Endothelial cell of umbilical vein (primary cell): ENCODE measurements around the gene SNX5. TPM values are rescaled to one million over a fixed set of nuclear protein-coding genes. Genes with fewer than 3 reads are reported as not detected.

Experiments
- BruUV-seq: library from RNA; stranded (reverse); fragments of 400-500 nt; replicated peaks from 2 replicates; lab custom pipeline; 2021; lab: Mats Ljungman, UMichigan
- CTCF ChIA-PET: fragments of 300-600, 350-600 bp; sonication (Branson Sonifier 250); formaldehyde crosslinking; loops from one replicate; lab custom pipeline; 2021; ENCODE audit warnings: antibody characterized with exemption, inconsistent platforms; lab: Charles Lee
- POLR2A ChIA-PET: fragments of 300-600, 350-600 bp; sonication (Branson Sonifier 250); formaldehyde crosslinking; loops from one replicate; lab custom pipeline; 2021; ENCODE audit warnings: antibody characterized with exemption, inconsistent platforms; lab: Charles Lee
- DNase-seq: peaks from one replicate; pipeline ENCODE4 v3.0.0-alpha.2; 2011; ENCODE audit warnings: low read depth, low spot score
- FAIRE-seq: peaks from 2 replicates; lab custom pipeline; 2011; peaks lifted over from hg19 to GRCh38; lab: Jason Lieb, UNC
- H2AFZ ChIP-seq: 2 replicates; pipeline ENCODE4 v1.6.0; 2012; ENCODE audit warnings: low read depth, low read length, control low read depth, inconsistent platforms
- H3K27ac ChIP-seq: 2 replicates; pipeline ENCODE4 v1.5.1; 2011; ENCODE audit warnings: low read depth, mild to moderate bottlenecking, control low read depth, low read length, moderate library complexity; ENCODE audit not compliant: insufficient read depth
- H3K27me3 ChIP-seq, 2 experiments: 2 replicates each; pipeline versions ENCODE4 v1.6.0 to v1.6.1; 2011; ENCODE audit warnings: low read length in 2 of 2, mixed read lengths in 1 of 2; ENCODE audit not compliant: control insufficient read depth in 2 of 2, insufficient read depth in 2 of 2
- H3K36me3 ChIP-seq, 2 experiments: 2 replicates in 1 of 2; 3 replicates in 1 of 2; pipeline ENCODE4 v1.5.1; 2011; ENCODE audit warnings: low read length in 2 of 2, mild to moderate bottlenecking in 1 of 2, moderate library complexity in 1 of 2; ENCODE audit not compliant: control insufficient read depth in 2 of 2, insufficient read depth in 2 of 2; ENCODE audit errors: extremely low read depth in 1 of 2
- H3K4me1 ChIP-seq: 3 replicates; pipeline ENCODE4 v1.5.1; 2011; ENCODE audit warnings: mild to moderate bottlenecking, low read length; ENCODE audit not compliant: control insufficient read depth, insufficient read depth; ENCODE audit errors: extremely low read depth
- H3K4me2 ChIP-seq: 2 replicates; pipeline ENCODE4 v1.6.1; 2011; ENCODE audit warnings: low read length, control low read depth, mixed read lengths; ENCODE audit not compliant: insufficient read depth
- H3K4me3 ChIP-seq, 3 experiments: fragments of 200-600 bp in 1 of 3; sonication (generic), shearing (Covaris generic) in 1 of 3; replicated peaks in 1 of 3; 2 replicates each; pipeline ENCODE4 v1.5.1; 2011 to 2016; ENCODE audit warnings: control low read depth in 3 of 3, low read length in 3 of 3, mild to moderate bottlenecking in 2 of 3, inconsistent platforms in 1 of 3, low read depth in 1 of 3, moderate library complexity in 1 of 3; ENCODE audit not compliant: insufficient read depth in 1 of 3
- H3K79me2 ChIP-seq: 2 replicates; pipeline ENCODE4 v1.6.0; 2012; ENCODE audit warnings: low read length, inconsistent platforms; ENCODE audit not compliant: control insufficient read depth, insufficient read depth
- H3K9ac ChIP-seq: replicated peaks from 2 replicates; pipeline ENCODE3; 2011; ENCODE audit warnings: low read length, control low read depth; ENCODE audit not compliant: insufficient read depth; ENCODE audit errors: extremely low read depth
- H3K9me1 ChIP-seq: replicated peaks from 3 replicates; pipeline ENCODE4 v1.6.0; 2011; ENCODE audit warnings: mild to moderate bottlenecking, low read length; ENCODE audit not compliant: control insufficient read depth, insufficient read depth; ENCODE audit errors: extremely low read depth
- H3K9me3 ChIP-seq: replicated peaks from 2 replicates; pipeline ENCODE4 v1.5.1; 2012; ENCODE audit warnings: low read length, inconsistent platforms; ENCODE audit not compliant: control insufficient read depth, insufficient read depth
- H4K20me1 ChIP-seq: replicated peaks from 2 replicates; pipeline ENCODE3; 2011; ENCODE audit warnings: mild to moderate bottlenecking, low read length; ENCODE audit not compliant: control insufficient read depth, insufficient read depth; ENCODE audit errors: extremely low read depth
- CTCF ChIP-seq, 2 donors: IDR thresholded peaks; 1 replicate in 1 of 2; 2 replicates in 1 of 2; pipeline ENCODE4 v1.5.1; 2011; ENCODE audit warnings: low read length in 2 of 2, mild to moderate bottlenecking in 2 of 2, moderate library complexity in 2 of 2, control low read depth in 1 of 2, inconsistent platforms in 1 of 2, low read depth in 1 of 2; ENCODE audit not compliant: insufficient read depth in 1 of 2; ENCODE audit errors: extremely low read depth in 1 of 2
- EZH2 ChIP-seq: IDR thresholded peaks from 2 replicates; pipeline ENCODE4 v1.6.1; 2012; ENCODE audit warnings: borderline replicate concordance, low read depth, mild to moderate bottlenecking, moderate library complexity, low read length, inconsistent platforms; ENCODE audit not compliant: severe bottlenecking
- FOS ChIP-seq: IDR thresholded peaks from 2 replicates; pipeline ENCODE4 v1.6.1; 2011; ENCODE audit warnings: mild to moderate bottlenecking, low read length, moderate library complexity, borderline replicate concordance; ENCODE audit not compliant: insufficient read depth
- GATA2 ChIP-seq: IDR thresholded peaks from 2 replicates; pipeline ENCODE4 v1.7.0; 2011; ENCODE audit warnings: low read depth, mild to moderate bottlenecking, moderate library complexity, mixed read lengths, low read length; ENCODE audit not compliant: insufficient read length, insufficient read depth
- JUN ChIP-seq: IDR thresholded peaks from 2 replicates; pipeline ENCODE4 v1.6.1; 2011; ENCODE audit warnings: borderline replicate concordance, low read depth; ENCODE audit not compliant: insufficient read length, insufficient read depth
- MYC ChIP-seq: IDR thresholded peaks from one replicate; pipeline ENCODE4 v1.6.1; 2011; ENCODE audit warnings: mild to moderate bottlenecking, low read depth, low read length
- POLR2A ChIP-seq: IDR thresholded peaks from 2 replicates; pipeline ENCODE4 v1.6.1; 2012; ENCODE audit warnings: low read depth, mild to moderate bottlenecking, control low read depth, low read length
- POLR2AphosphoS5 ChIP-seq: IDR thresholded peaks from 2 replicates; pipeline ENCODE4 v1.6.1; 2012; ENCODE audit warnings: low read depth, mild to moderate bottlenecking, control low read depth, low read length, moderate library complexity; ENCODE audit not compliant: insufficient read depth
- dilution Hi-C: fragments of 300-500 bp; cut with MboI; formaldehyde crosslinking; loops from one replicate; pipeline ENCODE4 v1.15.0; 2019; ENCODE audit warnings: low sequenced_read_pairs; ENCODE audit not compliant: extremely low pct_ligation_motif_present
- intact Hi-C: fragments of 100-400 bp; cut with micrococcal nuclease; formaldehyde crosslinking; loops from one replicate; pipeline ENCODE4 v1.10.0; 2022
- polyA plus RNA-seq, 4 experiments: library from polyadenylated mRNA; depleted of rRNA in 3 of 4; stranded (reverse) in 3 of 4; unstranded in 1 of 4; fragments of >200 nt; gene quantifications; 2 replicates each; pipeline versions ENCODE4 v1.2.1 to v1.2.3, GENCODE V29; 2011 to 2012; ENCODE audit warnings: missing spikeins in 1 of 4
- total RNA-seq: library from RNA; stranded (reverse); gene quantifications from 2 replicates; pipeline ENCODE4 v1.2.3, GENCODE V29; 2021
- TF ChIP-seq, protein P1 (sequence below): IDR thresholded peaks from 2 replicates; pipeline ENCODE4 v1.6.1; 2011; ENCODE audit not compliant: insufficient read depth, insufficient read length

Gene SNX5
- total and polyA plus RNA-seq, 2 donors (not counting 3 experiments of a cell fraction or from before 2014, with no cell fraction given), result 76.2 to 121 TPM

DNA sequence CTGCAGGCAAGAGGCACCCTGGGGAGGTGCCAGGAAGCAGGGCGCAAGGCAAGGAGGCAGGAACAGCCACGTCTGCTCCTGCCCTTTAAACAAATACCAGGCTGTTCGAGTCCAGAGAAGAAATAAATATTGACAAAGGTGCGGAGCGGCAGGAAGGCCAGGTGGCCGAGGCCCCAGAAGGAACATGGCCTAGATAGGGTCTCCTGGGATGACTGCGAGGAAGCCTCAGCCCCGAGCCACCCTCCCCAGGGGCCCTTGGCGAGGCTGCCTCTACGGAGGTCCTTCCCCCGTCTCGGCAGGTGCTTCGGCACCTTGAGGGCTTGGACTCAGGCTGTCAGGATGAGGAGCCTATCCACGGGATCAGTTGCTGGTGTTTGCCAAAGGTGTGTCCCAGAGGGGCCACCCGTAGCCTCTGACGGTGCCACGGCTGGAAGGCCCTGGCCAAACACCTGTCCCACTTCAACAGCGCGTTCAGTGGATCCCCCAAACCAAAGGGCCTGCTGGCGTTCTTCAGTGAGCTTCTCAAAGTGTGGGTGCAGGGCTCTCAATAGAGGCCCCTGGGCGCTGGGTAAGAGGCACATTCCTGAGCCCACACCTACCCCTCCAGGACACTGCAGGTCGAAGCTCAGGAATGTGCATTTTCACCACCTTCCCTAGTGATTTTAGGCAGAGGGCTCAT, 39.8 kb downstream of the SNX5 start:
- Histone ChIP-seq H3K9me3 (no peaks in the 10 kb centered on the region), H3K4me3 (no peak overlapping the region), H3K4me1 (no peaks in the 10 kb centered on the region), H3K9ac (no peak overlapping the region), H3K27me3 (peaks cover 3 to 14% of the 10 kb centered on the region in 2 experiments), H4K20me1 (no peaks in the 10 kb centered on the region), H2AFZ (no peak overlapping the region), H3K4me2 (no peak overlapping the region), H3K27ac (no peak overlapping the region), H3K9me1 (no peaks in the 10 kb centered on the region), H3K36me3 (no peaks in the 10 kb centered on the region), H3K79me2 (no peaks in the 10 kb centered on the region)
- DNase-seq (no peak), FAIRE-seq (no peak)
- BruUV-seq, result no TSS peak
- intact Hi-C loops, result no loop called here
- dilution Hi-C loops, result no loop called here
- TF ChIP-seq JUN, result no peak
- TF ChIP-seq POLR2A, result no peak
- TF ChIP-seq GATA2, result no peak
- no peak for TF ChIP-seq MYC
- ChIA-PET POLR2A (no interaction called here), CTCF (no interaction called here)

DNA sequence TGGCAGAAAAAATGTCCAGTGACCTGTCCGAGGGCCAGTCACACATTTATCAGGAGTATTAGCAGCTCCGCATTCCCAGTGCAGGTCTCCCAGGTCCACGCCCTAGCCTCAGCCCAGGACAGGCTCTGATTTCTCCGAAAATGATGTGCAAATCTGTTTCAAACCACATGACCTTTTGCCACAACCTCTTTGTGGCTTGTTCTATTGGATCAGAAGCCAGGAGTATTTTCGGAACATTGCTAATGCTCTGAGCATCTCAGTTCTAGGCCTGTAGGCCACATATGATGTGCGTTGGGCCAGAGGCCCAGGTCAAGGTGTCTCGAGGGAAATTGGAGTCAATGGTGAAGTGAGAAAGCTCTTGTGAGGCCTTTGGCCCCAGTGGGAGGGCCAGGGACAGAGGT, 40.4 kb downstream of the SNX5 start:
- no peak overlapping the region for H2AFZ ChIP-seq
- H3K4me2 ChIP-seq, result no peak overlapping the region
- no peaks in the 10 kb centered on the region for H4K20me1 ChIP-seq
- H3K36me3 ChIP-seq, result no peaks in the 10 kb centered on the region
- no peaks in the 10 kb centered on the region for H3K79me2 ChIP-seq
- no TSS peak for BruUV-seq
- H3K9ac ChIP-seq, result no peak overlapping the region
- TF ChIP-seq CTCF (IDR thresholded peaks at IDR 0.05; ENCODE audit: extremely low read depth in 1 of 2, insufficient read depth in 1 of 2, low read depth in 1 of 2, low read length in 2 of 2), result no peak
- TF ChIP-seq MYC, result no peak
- TF ChIP-seq JUN, result no peak
- TF ChIP-seq FOS, result no peak
- TF ChIP-seq, protein P1, sequence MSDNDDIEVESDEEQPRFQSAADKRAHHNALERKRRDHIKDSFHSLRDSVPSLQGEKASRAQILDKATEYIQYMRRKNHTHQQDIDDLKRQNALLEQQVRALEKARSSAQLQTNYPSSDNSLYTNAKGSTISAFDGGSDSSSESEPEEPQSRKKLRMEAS, result no peak
- TF ChIP-seq GATA2, result no peak
- TF ChIP-seq POLR2AphosphoS5, result no peak
- TF ChIP-seq POLR2A, result no peak
- TF ChIP-seq EZH2, result no peak
- H3K4me3 ChIP-seq, result no peak overlapping the region
- H3K9me1 ChIP-seq, result no peaks in the 10 kb centered on the region
- no peaks in the 10 kb centered on the region for H3K4me1 ChIP-seq
- no peaks in the 10 kb centered on the region for H3K9me3 ChIP-seq
- FAIRE-seq, result no peak
- CTCF ChIA-PET, result no interaction called here
- intact Hi-C loops (no loop called here), dilution Hi-C loops (no loop called here)
- peaks cover 3 to 16% of the 10 kb centered on the region in 2 experiments for H3K27me3 ChIP-seq
- DNase-seq, result no peak
- POLR2A ChIA-PET, result no interaction called here
- no peak overlapping the region for H3K27ac ChIP-seq
